OCI-LY7 (cell line): ENCODE results near the gene ZDHHC14. TPM values are rescaled to one million over a fixed set of nuclear protein-coding genes. Genes with fewer than 3 reads are reported as not detected.

Experiments used
- BruUV-seq: library from RNA; stranded (reverse); fragments of 400-500 nt; replicated peaks from 2 replicates; lab custom pipeline; 2021; lab: Mats Ljungman, UMichigan
- CTCF ChIA-PET: fragments of 300-600 bp; sonication (Branson Sonifier 250); formaldehyde crosslinking; loops from one replicate; lab custom pipeline; 2022; ENCODE audit warnings: antibody characterized with exemption; ENCODE audit not compliant: unreplicated experiment; lab: Charles Lee
- POLR2A ChIA-PET: fragments of 300-600 bp; sonication (Branson Sonifier 250); formaldehyde crosslinking; loops from one replicate; lab custom pipeline; 2022; ENCODE audit warnings: antibody characterized with exemption; lab: Charles Lee
- DNase-seq: peaks from one replicate; pipeline ENCODE4 v3.0.0-alpha.2; 2015; ENCODE audit warnings: low spot score
- H2AFZ ChIP-seq: fragments of 200-600 bp; sonication (generic), shearing (Covaris generic); 2 replicates; pipeline ENCODE4 v1.6.1; 2014; ENCODE audit warnings: mild to moderate bottlenecking, antibody characterized with exemption, low read length, moderate library complexity
- H3K27ac ChIP-seq: fragments of 200-600 bp; sonication (generic); 2 replicates; pipeline ENCODE4 v1.5.1; 2014; ENCODE audit warnings: mixed run types, low read depth, mild to moderate bottlenecking, moderate library complexity, low read length, inconsistent platforms; ENCODE audit not compliant: poor library complexity, severe bottlenecking
- H3K36me3 ChIP-seq: fragments of 200-600 bp; sonication (generic); 2 replicates; pipeline ENCODE4 v1.6.1; 2014; ENCODE audit warnings: mild to moderate bottlenecking, antibody characterized with exemption, low read length, moderate library complexity, mixed read lengths; ENCODE audit not compliant: insufficient read depth
- H3K4me1 ChIP-seq: fragments of 200-600 bp; sonication (generic); 2 replicates; pipeline ENCODE4 v1.5.1; 2014; ENCODE audit warnings: mild to moderate bottlenecking, low read length; ENCODE audit not compliant: insufficient read depth, poor library complexity, severe bottlenecking
- H3K4me2 ChIP-seq: fragments of 200-600 bp; sonication (generic); 2 replicates; pipeline ENCODE4 v1.6.1; 2014; ENCODE audit warnings: mild to moderate bottlenecking, low read length
- H3K4me3 ChIP-seq: fragments of 200-600 bp; sonication (generic); 2 replicates; pipeline ENCODE4 v1.5.1; 2014; ENCODE audit warnings: mild to moderate bottlenecking, low read depth, low read length; ENCODE audit not compliant: poor library complexity, severe bottlenecking
- H3K79me2 ChIP-seq: fragments of 200-600 bp; sonication (generic); 2 replicates; pipeline ENCODE4 v1.6.1; 2016; ENCODE audit warnings: low read depth, mild to moderate bottlenecking, low read length, moderate library complexity, mixed read lengths; ENCODE audit not compliant: insufficient read depth
- H3K9me2 ChIP-seq: fragments of 200-600 bp; sonication (generic); 2 replicates; pipeline ENCODE4 v1.6.1; 2016; ENCODE audit warnings: mild to moderate bottlenecking, low read length, mixed read lengths; ENCODE audit not compliant: insufficient read depth
- H3K9me3 ChIP-seq: fragments of 200-600 bp; sonication (generic); 2 replicates; pipeline ENCODE4 v1.6.1; 2014; ENCODE audit warnings: mild to moderate bottlenecking, mixed run types, low read length, mixed read lengths
- H4K20me1 ChIP-seq: fragments of 200-600 bp; sonication (generic); 2 replicates; pipeline ENCODE4 v1.6.1; 2014; ENCODE audit warnings: mild to moderate bottlenecking, antibody characterized with exemption, low read length, moderate library complexity, mixed read lengths; ENCODE audit not compliant: insufficient read depth
- EZH2phosphoT487 ChIP-seq: fragments of 200-600 bp; sonication (generic); IDR thresholded peaks from 2 replicates; pipeline ENCODE4 v1.6.1; 2018; ENCODE audit warnings: low read depth, borderline replicate concordance, mild to moderate bottlenecking, mixed run types, antibody characterized with exemption, low read length, moderate library complexity, mixed read lengths
- intact Hi-C: fragments of 100-400 bp; cut with micrococcal nuclease; formaldehyde crosslinking; loops from one replicate; pipeline ENCODE4 v1.10.0; 2022; ENCODE audit not compliant: unreplicated experiment
- total RNA-seq, 2 experiments: library from RNA; depleted of rRNA in 1 of 2; stranded (reverse); fragments of >200 nt in 1 of 2; shearing (Covaris generic) in 1 of 2; gene quantifications; 2 replicates each; pipeline ENCODE4 v1.2.3, GENCODE V29; 2014 to 2022
- TF ChIP-seq, protein P1 (sequence below): fragments of 200-600 bp; sonication (generic); conservative IDR thresholded peaks from 2 replicates; pipeline ENCODE4 v1.5.1; 2014; ENCODE audit warnings: mild to moderate bottlenecking, antibody characterized with exemption, low read length, moderate library complexity, mixed read lengths

Gene ZDHHC14
- total RNA-seq, 2 experiments from 2014 or later, result 0.69 to 3.0 TPM

DNA sequence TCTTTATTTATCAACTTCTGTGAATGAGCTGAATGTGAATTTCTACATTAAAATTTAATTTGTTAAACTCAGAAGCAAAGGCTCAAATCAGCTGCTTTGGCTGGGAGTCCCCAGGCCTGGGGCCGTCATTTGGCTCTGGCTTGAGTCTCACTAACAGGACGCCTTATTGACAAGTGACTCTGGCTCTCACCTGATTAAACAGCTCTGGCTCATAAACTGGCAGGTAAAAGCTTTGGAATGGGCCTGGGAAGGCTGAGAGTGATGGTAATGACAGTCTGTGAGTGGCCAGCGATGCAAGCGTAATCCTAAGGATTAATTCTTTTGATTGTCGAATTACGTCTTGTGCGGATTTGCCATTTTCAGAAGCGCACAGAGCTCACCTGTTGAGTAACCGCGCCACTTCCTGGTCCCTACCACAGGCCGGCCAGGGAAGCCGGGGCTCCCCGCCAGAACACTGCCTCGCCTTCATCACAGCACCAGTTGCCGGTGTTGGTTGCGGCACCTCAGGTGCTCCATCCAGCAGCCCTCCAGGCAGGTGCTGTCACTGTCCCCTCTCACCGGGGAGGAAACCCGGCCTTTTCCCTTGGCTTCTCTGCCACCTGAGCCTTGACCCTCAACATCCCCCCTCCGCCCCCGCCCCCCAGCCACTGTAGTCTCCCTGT lies 110.7 kb downstream of the ZDHHC14 start:
- H3K79me2 ChIP-seq, result no peaks in the 10 kb centered on the region
- no TSS peak for BruUV-seq
- POLR2A ChIA-PET, result no interaction called here

DNA sequence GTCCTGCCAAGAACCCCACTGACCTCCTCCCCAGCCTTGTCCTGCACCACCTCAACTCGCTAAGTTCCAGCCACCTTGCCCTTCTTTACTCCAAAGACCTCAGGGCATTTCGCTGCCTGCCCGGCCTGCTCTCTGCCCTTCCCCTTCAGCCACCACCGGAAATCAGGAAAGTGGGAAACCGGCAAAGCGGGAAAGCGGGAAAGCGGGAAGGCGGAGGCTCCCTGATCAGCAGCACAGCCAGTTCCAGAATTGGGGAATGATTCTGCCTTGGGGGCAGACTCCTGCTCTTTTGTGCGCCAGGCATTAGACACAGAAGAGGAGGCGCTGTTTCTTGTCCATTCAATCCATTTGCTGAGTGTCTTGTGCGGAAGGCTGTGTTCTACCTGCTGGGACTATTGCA lies 111.3 kb downstream of the ZDHHC14 start:
- Histone ChIP-seq H3K9me3 (no peaks in the 10 kb centered on the region), H3K36me3 (no peaks in the 10 kb centered on the region), H3K4me3 (no peak overlapping the region), H4K20me1 (no peaks in the 10 kb centered on the region), H3K79me2 (no peaks in the 10 kb centered on the region), H3K4me1 (no peaks in the 10 kb centered on the region), H2AFZ (no peak overlapping the region), H3K27ac (no peak overlapping the region), H3K9me2 (no peaks in the 10 kb centered on the region), H3K4me2 (no peak overlapping the region)
- CTCF ChIA-PET, result interaction anchor here (0.6 kb wide), 1 partner anchor 124 kb away, joined by 5 read pairs; no protein-coding TSS in a partner anchor
- intact Hi-C loops, result no loop called here
- no peak for TF ChIP-seq EZH2phosphoT487
- TF ChIP-seq, protein P1, sequence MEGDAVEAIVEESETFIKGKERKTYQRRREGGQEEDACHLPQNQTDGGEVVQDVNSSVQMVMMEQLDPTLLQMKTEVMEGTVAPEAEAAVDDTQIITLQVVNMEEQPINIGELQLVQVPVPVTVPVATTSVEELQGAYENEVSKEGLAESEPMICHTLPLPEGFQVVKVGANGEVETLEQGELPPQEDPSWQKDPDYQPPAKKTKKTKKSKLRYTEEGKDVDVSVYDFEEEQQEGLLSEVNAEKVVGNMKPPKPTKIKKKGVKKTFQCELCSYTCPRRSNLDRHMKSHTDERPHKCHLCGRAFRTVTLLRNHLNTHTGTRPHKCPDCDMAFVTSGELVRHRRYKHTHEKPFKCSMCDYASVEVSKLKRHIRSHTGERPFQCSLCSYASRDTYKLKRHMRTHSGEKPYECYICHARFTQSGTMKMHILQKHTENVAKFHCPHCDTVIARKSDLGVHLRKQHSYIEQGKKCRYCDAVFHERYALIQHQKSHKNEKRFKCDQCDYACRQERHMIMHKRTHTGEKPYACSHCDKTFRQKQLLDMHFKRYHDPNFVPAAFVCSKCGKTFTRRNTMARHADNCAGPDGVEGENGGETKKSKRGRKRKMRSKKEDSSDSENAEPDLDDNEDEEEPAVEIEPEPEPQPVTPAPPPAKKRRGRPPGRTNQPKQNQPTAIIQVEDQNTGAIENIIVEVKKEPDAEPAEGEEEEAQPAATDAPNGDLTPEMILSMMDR, result no peak
- POLR2A ChIA-PET, result no interaction called here
- no TSS peak for BruUV-seq
- DNase-seq, result no peak

More for the DNA sequence above, 110.7 kb downstream of the ZDHHC14 start:
- Histone ChIP-seq H3K9me3 (no peaks in the 10 kb centered on the region), H3K9me2 (no peaks in the 10 kb centered on the region), H3K4me3 (no peak overlapping the region), H3K36me3 (no peaks in the 10 kb centered on the region), H3K27ac (no peak overlapping the region), H4K20me1 (no peaks in the 10 kb centered on the region), H3K4me1 (peaks cover 4% of the 10 kb centered on the region), H3K4me2 (no peak overlapping the region), H2AFZ (no peak overlapping the region)
- CTCF ChIA-PET, result interaction anchor here (0.6 kb wide), 1 partner anchor 124 kb away, joined by 5 read pairs; no protein-coding TSS in a partner anchor
- intact Hi-C loops, result no loop called here
- DNase-seq, result no peak
- TF ChIP-seq, protein P1, result no peak
- no peak for TF ChIP-seq EZH2phosphoT487

- DNase-seq, result no peak
- BruUV-seq, result no TSS peak
Measured at GRCh38 chr6:157492741-157493140, 111.8 kb downstream of the ZDHHC14 start.

More at GRCh38 chr6:157492741-157493140, 111.8 kb downstream of the ZDHHC14 start:
- ChIA-PET POLR2A (no interaction called here), CTCF (no interaction called here)
- Histone ChIP-seq H4K20me1 (no peaks in the 10 kb centered on the region), H3K4me2 (no peak overlapping the region), H3K27ac (no peak overlapping the region), H3K9me2 (no peaks in the 10 kb centered on the region), H3K9me3 (no peaks in the 10 kb centered on the region), H3K36me3 (no peaks in the 10 kb centered on the region), H3K4me3 (no peak overlapping the region), H2AFZ (no peak overlapping the region), H3K79me2 (no peaks in the 10 kb centered on the region), H3K4me1 (no peaks in the 10 kb centered on the region)
- no peak for TF ChIP-seq EZH2phosphoT487
- TF ChIP-seq, protein P1, result no peak
- intact Hi-C loops, result no loop called here
